Measurements from ENCODE around the gene GPR146.

GPR146 gene

DNA sequence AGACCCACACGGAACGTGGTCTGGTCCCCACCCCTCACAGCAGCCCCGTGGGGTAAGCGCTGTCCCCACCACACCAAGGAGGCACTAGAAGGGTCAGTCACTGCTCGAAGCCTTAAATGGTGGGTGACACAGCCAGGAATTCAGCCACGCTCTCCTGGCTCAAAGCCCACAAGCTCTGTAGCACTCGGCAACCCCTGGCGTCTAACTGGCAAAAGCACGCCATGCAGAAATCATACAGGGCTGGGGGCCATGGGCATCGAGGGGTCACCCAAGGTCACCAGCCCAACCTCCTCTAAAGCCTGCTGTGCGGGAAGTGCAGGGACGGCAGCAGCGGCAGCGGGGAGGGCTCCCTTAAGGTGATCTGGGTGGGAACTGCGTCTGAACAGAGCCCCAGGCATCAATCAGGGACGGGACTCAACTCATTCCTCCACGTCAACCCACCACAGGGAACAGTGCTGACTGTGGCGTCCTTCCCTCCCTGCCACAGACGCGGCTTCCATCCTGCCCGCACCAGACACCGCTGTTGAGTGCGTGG is 51.3 kb downstream of the GPR146 start:
- no peak for FAIRE-seq

DNA sequence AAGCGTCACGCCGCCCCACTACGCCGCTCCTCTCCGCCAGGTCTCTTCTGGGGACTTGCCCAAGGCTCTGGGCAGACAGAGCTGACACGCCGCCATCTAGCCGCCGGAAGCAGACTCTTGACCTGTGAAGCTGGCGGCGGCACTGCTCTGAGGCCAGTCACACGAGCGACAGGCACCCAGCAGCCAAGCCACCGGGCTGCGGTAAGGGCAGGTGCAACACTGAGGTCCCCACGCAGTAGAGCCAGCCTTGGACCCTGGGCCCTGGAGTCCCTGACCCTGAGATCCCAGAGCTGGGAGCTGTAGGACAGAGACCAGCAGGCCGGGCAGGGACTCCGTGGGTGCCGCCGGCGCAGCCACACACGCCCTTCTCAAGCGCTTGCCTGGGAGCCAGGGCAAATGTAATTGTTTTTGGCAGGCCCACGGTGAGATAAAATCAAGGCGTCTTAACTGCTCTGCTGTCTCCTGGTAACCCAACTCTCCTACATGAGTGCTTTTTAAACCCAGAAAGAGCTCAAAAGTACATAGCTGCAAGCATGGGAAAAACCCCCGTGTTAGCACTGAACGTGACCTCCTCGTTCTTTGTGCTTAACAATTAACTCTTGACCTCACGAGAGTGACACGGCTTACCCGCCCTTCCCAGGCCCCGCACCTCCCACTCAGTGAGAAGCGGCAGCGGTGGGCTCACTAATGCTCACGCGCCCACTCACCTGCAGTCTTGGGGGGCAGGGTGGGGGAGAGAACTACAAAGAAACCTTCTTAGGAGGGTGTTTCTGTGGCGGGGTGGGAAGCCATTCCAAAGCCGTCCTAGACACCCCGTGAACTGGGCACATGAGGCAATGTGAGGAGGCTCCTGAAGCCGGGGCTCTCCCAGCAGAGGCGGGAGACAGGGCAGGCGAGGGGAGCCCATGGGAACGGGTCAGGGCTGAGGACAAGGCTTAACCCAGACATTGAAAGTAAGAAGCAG is 52.1 kb downstream of the GPR146 start:
- FAIRE-seq: no peak

- no peak for FAIRE-seq
These were observed 52.8 kb downstream of the GPR146 start for GRCh38 chr7:1097120-1097504.

GRCh38 chr7:1098243-1099153 is 54.2 kb downstream of the GPR146 start:
- no peak for FAIRE-seq

DNA sequence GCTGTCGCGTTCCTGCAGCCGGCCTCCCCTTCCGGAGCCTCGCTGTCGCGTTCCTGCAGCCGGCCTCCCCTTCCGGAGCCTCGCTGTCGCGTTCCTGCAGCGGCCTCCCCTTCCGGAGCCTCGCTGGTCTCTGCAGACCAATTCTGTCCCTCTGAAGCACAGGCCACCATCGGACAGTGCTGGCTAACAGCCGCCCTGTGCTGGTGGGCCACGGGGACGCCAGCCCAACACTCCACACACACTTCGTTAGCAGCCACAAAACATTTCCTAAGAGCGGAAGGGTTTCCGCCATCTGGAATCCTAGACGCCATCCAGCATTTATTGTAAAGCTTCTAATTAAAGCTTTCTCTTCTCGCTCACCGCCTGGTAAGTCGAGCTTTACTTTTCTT is 54.8 kb downstream of the GPR146 start:
- FAIRE-seq: no peak

- no peak for FAIRE-seq
These were observed 55.3 kb downstream of the GPR146 start for GRCh38 chr7:1099637-1100036.

- FAIRE-seq: no peak
These were observed 56.0 kb downstream of the GPR146 start for GRCh38 chr7:1100386-1100785.

GRCh38 chr7:1100834-1101562 is 56.7 kb downstream of the GPR146 start:
- FAIRE-seq: no peak

- FAIRE-seq: no peak
These were observed 57.5 kb downstream of the GPR146 start for GRCh38 chr7:1101563-1102431.

- no peak for FAIRE-seq
These were observed 58.9 kb downstream of the GPR146 start for GRCh38 chr7:1103009-1103788.

GRCh38 chr7:1103789-1104515 is 59.6 kb downstream of the GPR146 start:
- no peak for FAIRE-seq

DNA sequence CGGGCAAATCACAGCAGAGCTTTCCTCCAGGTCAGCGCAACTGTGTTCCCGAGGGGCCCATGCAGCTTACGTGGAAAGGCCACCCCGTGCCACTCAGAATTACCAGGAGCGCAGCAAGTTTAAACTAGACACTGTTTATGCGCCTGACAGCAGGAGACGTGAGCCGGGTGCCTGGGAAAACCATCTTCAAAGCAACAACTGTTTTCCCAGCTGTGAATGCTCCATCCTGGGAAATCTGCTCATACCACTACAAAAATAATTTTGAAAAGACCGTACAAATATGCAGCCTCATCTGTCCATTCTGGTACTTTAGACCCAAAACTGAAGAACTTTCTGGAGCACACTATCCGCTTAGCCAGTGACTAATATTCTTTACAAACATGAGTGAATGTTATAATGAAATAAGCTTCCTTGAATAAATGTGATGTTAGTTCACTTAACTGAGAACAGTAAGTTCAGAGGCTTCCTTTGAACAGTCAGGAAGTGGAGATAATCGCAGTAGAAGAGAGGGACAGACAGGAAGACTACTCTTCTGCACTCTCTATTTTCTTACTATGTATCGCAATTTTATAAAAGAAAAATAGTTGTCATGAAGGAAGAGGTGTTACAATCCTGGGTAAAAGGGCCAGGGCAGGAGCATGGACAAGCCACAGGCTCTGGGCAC is 60.3 kb downstream of the GPR146 start:
- FAIRE-seq: no peak

- no peak for FAIRE-seq
These were observed 60.8 kb downstream of the GPR146 start for GRCh38 chr7:1105189-1105588.

DNA sequence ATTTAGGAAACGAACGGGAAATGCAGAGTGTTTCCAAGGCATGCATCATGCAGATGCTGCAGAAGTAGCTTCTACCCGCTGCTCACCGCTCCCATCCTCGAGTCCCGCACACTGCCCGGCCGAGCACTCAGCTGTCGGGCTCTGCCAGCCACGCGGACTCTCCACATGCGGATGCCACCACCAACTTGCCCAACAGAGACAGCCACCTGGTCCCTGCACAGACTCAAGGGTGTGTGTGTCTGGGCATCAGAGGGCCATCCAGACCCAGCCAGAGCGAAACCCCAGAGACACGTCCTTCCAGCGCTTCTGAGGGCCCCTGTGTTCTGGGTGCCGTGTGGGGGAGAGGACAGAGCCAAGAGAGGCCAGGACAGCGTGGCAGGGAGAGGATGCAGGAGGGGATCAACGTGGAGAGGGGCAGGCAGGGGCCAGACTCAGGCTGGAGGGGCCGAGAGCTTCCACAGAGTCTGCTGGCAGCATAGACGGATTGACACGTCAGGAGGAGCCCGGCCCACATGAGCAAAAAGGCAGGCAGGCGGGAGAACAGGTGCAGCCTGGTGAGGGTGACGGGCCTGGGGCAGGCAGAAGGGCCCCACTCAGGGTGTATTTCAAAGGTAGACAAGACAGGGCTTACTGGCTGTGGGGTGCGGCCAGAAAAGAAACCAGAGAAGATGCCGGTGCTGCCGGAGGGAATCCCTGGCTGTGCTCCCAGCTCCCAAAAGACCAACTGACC is 61.9 kb downstream of the GPR146 start:
- FAIRE-seq: no peak

DNA sequence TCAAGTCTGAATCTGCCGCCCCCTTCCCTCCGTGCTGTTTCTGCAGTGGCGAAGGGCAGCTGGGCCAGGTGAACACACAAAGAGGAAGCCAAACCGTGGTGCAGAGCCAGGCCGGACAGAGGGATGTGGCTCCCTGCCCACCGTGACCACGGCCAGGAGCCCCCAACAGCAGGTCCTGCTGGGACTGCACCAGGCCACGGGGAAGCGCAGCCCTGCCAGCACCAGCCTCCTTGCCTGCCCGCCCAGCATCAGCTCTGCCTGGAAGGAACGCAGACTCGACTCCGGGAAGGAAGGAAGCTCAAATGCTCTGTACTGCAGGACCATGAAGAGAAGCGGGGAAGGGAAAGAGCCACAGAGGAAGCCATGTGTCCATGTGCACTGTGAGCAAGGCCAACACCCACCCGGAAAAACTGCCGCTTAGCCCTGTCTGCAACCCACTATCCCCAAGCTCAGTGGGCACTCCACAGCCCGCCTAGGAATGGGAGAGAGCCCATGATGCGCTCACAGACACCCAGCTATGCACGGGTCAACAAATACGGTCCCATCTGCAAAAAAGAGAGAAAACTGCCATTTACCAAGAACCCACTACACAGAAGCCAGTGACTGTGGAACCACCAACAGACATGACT is 62.6 kb downstream of the GPR146 start:
- no peak for FAIRE-seq

DNA sequence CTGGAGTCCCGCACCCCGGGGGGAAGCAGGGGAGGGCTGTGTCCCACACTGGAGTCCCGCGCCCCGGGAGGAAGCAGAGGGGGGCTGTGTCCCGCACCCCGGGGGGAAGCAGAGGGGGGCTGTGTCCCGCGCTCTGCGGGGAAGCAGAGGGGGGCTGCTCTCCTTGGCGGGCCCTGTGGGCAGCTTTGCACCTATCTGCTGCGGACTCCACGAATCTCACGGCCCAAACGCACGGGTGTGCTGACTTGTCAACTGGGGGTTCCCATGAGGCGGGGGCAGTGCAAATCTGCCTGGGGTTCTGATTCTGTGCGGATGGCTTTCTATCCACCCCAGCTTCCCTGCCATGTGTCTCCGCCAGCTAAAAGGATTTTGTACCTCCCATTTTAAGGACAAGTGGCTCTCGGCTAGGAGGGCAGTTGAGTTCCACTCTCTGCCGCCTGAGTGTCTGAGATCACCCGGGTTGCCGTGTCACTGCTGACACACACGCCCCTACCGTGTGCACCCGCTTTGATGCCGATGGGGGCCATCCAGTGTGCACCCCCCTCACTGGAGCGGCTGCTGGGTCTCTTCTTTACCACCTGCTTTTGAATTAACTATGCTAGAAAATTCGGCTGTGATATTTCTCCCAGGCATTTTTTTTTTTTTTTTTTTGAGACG is 64.0 kb downstream of the GPR146 start:
- FAIRE-seq: no peak
